Right ventricle myocardium inferior (tissue), 1 donor: ENCODE data around the gene RNF183. TPM values are rescaled to one million over a fixed set of nuclear protein-coding genes. Genes with fewer than 3 reads are reported as not detected.

ENCODE experiments used
- total RNA-seq: library from RNA; stranded (reverse); fragmentation: NEBNext Ultra II Directional; extraction: Animal tissue kit (Norgen Biotek cat#: 25700); gene quantifications from one replicate; pipeline ENCODE4 v1.2.1, GENCODE V29; 2021
- donor health status: DM: no; HTN: yes; CAD: no; lungs with severe emphysema.

RNF183 gene
- total RNA-seq, 1 donor from 2014 or later, result not detected

Other genes with a start within 250 kb of the RNF183 start
- gene ZFP37, start 246.7 kb downstream of the RNF183 start, total RNA-seq, result 1.1 TPM
- gene SLC31A2, start 152.4 kb downstream of the RNF183 start, total RNA-seq, result 14.6 TPM
- gene FKBP15, start 82.1 kb downstream of the RNF183 start, total RNA-seq, result 19.4 TPM
- gene SLC31A1, start 81.8 kb downstream of the RNF183 start, total RNA-seq, result 12.0 TPM
- 38.3 TPM for gene CDC26, start 27.8 kb downstream of the RNF183 start, total RNA-seq
- gene PRPF4, start 27.7 kb downstream of the RNF183 start, total RNA-seq, result 11.0 TPM
- gene WDR31, start 36.9 kb upstream of the RNF183 start, total RNA-seq, result 13.0 TPM
- gene BSPRY, start 46.2 kb upstream of the RNF183 start, total RNA-seq, result 0.35 TPM
- 10.5 TPM for gene HDHD3, start 73.6 kb upstream of the RNF183 start, total RNA-seq
- 136 TPM for gene ALAD, start 97.9 kb upstream of the RNF183 start, total RNA-seq
- 22.6 TPM for gene POLE3, start 107.3 kb upstream of the RNF183 start, total RNA-seq
- 0.24 TPM for gene C9orf43, start 107.4 kb upstream of the RNF183 start, total RNA-seq
- gene RGS3, start 160.4 kb upstream of the RNF183 start, total RNA-seq, result 139 TPM